ENCODE data around the gene PFDN6.

- TF ChIP-seq CTCF (conservative IDR thresholded peaks at IDR 0.05 in 1 of 2, IDR thresholded peaks at IDR 0.05 in 1 of 2; ENCODE audit: extremely low read depth in 1 of 2, insufficient read depth in 1 of 2, low read depth in 1 of 2, low read length in 2 of 2) (no peak), EZH2 (IDR thresholded peaks at IDR 0.05; ENCODE audit: borderline replicate concordance, low read length) (no peak)
These were observed 8.9 kb upstream of the PFDN6 start for GRCh38 chr6:33280539-33280938.
